HEK293 (cell line): Measurements from ENCODE around the gene IL18R1.

Experiments
- BCL11A ChIP-seq: fragments of 450-650 bp; formaldehyde crosslinking; IDR thresholded peaks from 2 replicates; pipeline ENCODE4 v1.5.1; 2016; ENCODE audit warnings: low read depth, missing biosample characterization, missing genetic modification characterization
- CTCF ChIP-seq: fragments of 450-650 bp; formaldehyde crosslinking; IDR thresholded peaks from 2 replicates; pipeline ENCODE4 v1.5.1; 2016; ENCODE audit warnings: missing biosample characterization, missing genetic modification characterization
- EGR2 ChIP-seq: fragments of 450-650 bp; formaldehyde crosslinking; IDR thresholded peaks from 2 replicates; pipeline ENCODE4 v1.5.1; 2016; ENCODE audit warnings: low read depth, missing biosample characterization, missing genetic modification characterization
- TSHZ1 ChIP-seq: fragments of 450-650 bp; formaldehyde crosslinking; IDR thresholded peaks from 2 replicates; pipeline ENCODE4 v1.5.1; 2016; ENCODE audit warnings: missing biosample characterization, missing genetic modification characterization, borderline replicate concordance
- ZBTB17 ChIP-seq: fragments of 450-650 bp; formaldehyde crosslinking; IDR thresholded peaks from 2 replicates; pipeline ENCODE4 v1.5.1; 2016; ENCODE audit warnings: missing biosample characterization, missing genetic modification characterization
- ZNF114 ChIP-seq: fragments of 450-650 bp; formaldehyde crosslinking; IDR thresholded peaks from 2 replicates; pipeline ENCODE4 v1.5.0; 2017; ENCODE audit warnings: missing biosample characterization, missing genetic modification characterization
- ZNF670 ChIP-seq: fragments of 450-650 bp; formaldehyde crosslinking; IDR thresholded peaks from 2 replicates; pipeline ENCODE4 v1.5.1; 2016; ENCODE audit warnings: missing biosample characterization, missing genetic modification characterization, low read depth
- ZSCAN18 ChIP-seq: fragments of 450-650 bp; formaldehyde crosslinking; IDR thresholded peaks from 2 replicates; pipeline ENCODE4 v1.5.1; 2016; ENCODE audit warnings: missing biosample characterization, missing genetic modification characterization
- TF ChIP-seq, protein P1 (sequence below): fragments of 450-650 bp; formaldehyde crosslinking; IDR thresholded peaks from 2 replicates; pipeline ENCODE4 v1.5.1; 2016; ENCODE audit warnings: missing biosample characterization, missing genetic modification characterization

- TF ChIP-seq ZSCAN18 (tag by site-specific recombination) (no peak), CTCF (tag by site-specific recombination) (no peak), EGR2 (tag by site-specific recombination) (no peak), ZBTB17 (tag by site-specific recombination) (no peak), BCL11A (tag by site-specific recombination) (no peak), TSHZ1 (no peak), ZNF670 (tag by site-specific recombination) (no peak), ZNF114 (tag by site-specific recombination) (no peak)
- TF ChIP-seq, protein P1, sequence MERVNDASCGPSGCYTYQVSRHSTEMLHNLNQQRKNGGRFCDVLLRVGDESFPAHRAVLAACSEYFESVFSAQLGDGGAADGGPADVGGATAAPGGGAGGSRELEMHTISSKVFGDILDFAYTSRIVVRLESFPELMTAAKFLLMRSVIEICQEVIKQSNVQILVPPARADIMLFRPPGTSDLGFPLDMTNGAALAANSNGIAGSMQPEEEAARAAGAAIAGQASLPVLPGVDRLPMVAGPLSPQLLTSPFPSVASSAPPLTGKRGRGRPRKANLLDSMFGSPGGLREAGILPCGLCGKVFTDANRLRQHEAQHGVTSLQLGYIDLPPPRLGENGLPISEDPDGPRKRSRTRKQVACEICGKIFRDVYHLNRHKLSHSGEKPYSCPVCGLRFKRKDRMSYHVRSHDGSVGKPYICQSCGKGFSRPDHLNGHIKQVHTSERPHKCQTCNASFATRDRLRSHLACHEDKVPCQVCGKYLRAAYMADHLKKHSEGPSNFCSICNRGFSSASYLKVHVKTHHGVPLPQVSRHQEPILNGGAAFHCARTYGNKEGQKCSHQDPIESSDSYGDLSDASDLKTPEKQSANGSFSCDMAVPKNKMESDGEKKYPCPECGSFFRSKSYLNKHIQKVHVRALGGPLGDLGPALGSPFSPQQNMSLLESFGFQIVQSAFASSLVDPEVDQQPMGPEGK (tag by site-specific recombination), result no peak
Measured at GRCh38 chr2:102423368-102423767, 67.8 kb downstream of the IL18R1 start.
